Fibroblast of skin of back (primary cell): Measurements from ENCODE around the gene KAZN.

Source experiments
- DNase-seq: peaks from one replicate; pipeline ENCODE4 v3.0.0-alpha.2; 2013

KAZN gene

GRCh38 chr1:15152318-15153183, 554.1 kb downstream of the KAZN start:
- DNase-seq, result peak; percentile 72

DNA sequence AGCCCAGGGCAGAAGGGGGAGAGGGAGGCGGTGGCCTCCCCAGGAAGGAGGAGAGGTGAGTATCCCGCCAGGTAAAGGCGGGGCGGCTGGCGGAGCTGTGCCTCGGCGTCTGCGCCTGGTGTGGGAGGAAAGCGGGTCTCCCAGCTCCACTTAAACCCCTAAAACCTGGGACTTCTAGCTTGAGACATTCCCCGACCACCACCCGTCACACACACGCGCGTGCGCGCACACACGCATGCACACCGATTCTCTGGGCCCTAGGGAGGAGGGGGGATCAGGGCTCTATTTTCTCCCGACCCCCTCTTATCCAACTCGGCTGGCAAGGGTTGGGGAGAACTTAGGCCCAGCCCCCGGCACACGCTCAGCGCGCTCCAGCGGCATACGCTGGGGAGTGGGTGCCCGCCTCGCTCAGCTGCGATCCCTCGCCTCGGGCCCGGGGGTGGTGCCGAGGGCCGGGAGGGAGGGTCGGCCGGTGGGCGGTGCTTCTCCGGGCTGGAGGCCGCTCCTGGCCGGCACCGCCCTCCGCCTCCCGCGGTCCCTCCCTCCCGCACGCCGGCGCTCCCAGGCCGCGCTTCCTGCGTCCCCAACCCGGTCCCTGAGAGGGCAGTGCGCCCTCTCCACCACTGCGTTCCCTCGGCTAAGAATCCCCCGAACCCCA, 554.8 kb downstream of the KAZN start, which contains the start of gene TMEM51:
TMEM51 (plus strand) TSS at position 564 of the 658 bp plus-strand sequence. CDS start 61,341 bp downstream, outside the sequence.
- peak; percentile 45 for DNase-seq

DNA sequence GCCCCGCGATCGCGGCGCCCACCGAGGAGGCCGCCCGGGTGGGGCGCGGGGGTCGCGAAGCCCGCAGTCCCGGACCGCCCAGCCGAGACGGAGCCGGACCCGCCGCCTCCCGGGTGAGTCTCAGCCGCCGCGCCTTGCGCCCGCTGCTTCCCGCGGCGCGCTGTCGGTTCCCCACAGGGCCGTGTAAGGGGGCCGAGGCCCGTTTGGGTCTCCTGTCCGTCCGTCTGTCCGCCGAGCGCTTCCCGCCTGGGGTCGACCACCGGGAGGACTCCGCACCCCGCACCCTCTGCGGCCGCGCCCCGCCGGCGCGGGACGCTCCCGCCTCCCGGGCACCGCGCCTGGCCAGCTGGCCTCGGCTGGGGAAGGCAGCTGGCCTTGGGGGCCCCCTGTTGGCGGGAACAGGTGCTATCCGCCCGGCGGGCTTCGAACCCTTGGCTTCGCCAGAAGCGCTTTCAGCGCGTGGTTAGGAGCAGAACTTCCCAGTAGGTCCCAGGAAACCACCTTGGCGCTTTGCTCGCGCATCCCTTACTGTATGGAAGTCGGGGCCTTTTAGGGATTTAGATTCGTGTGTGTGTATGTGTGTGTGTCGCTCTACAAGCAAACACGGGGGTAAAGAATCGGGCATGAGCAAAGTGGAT, 555.5 kb downstream of the KAZN start:
- DNase-seq, result peak; percentile 42

DNA sequence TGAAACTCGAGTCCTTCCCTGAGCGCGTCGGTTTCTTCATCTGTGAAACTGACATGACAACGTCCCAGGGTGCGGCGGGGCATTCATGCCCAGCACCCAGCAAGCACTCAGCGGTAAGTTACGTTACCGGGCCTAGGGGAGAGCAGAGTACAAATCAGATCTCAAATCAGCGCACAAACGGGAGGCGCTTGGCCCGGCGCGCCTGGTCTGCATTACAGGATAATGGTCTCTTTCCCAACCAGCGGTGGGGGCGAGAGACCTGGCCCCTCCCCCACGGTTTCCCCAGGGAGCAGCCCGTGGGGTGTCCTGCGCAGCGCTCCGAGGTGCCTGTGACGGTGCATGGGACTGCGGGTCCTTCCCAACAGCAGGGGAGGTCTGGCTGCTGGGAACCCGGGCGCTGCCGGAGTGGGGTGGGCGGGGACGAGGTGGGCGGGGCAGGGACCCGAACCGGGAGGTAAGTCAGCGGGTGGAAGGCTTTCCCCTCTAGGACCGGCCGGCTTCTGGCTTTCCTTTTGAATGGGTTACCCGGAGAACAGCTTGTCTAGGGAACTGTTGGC, 556.1 kb downstream of the KAZN start:
- DNase-seq, result no peak

DNA sequence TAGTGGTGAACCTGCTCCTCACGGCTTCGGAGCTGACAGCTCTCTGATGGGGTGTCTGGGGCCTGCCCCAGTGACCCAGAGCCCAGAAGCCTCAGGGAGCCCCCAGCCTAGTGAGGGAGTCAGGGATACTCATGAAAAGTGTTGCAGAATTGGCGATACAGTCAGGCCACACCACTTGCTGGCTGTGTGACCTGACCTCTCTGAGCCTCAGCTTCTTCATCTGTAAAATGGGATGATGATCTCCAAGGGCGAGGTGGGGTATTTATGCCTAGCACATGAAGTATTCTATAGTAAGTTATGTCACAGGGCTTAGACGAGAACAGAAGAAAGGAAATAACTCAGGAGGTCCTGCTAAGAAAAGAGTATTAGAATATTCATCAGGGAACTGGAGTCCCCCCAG, 556.7 kb downstream of the KAZN start:
- DNase-seq, result no peak

DNA sequence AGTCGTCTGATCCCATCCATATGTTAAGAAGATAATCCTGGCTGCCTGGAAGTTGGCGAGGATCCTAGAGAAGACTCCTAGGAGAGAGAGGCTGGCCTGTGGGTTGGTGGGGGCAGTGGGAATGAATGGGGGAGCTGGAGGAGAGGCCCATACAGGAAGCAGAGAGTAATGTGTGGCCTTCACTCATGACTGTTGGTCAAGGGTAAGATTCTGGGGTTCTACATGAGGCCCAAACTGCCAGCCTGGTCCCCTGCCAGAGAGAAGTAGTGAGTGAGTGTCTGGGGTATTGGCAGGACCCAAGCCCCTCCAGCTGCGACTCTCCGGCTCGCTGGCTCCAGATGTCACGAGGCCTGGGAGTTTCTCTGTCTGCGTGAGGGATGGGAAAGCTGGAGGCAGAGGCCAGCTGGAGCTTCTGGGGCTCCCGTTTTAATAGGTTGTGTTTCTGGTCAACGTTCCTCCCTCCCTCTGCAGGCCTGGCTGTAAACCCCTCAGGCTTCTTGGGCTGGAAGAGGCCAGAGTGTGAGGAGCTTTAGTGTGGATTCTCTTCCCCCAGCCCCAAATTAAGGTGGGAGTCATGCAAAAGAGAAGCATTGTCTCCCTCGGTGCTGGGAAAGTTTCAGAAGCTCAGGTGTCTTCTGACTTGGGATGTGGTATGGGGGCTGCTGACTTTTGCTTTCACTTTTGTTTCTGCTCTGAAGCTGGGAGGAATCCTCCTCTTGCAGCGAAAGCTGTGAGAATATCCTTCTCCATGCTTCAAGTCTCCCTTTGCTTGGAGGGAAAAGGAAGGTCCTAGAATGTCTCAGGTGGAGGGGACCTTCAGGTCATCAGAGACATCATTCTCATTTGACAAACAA, 557.6 kb downstream of the KAZN start:
- DNase-seq, result no peak

DNA sequence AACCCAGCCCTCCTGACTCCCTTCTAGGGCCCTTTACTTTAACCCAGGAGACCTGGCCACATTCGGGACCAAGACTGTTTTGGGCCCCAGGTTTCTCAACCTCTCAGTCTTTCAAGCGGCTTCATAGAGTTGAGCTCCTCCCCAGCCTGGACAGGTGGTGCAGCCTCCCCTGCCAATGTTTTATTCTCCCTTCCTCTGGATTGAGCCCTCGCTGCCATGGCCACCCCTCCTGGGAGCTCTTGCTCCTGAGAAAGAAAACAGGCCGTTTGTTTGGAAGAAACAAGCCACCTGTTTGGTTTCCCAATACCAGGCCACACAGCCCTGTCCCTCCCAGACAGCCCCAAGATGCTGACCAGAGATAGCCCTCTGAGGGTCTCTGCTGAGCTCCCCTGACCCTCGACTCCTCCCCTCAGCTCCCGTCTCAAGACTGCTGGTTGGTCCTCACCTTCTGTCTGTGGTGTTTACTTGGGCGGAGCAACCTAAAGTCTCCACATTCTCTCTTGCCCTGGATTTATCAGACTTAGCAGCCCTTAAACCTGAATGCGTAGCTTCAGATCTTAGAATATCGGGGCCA, 558.4 kb downstream of the KAZN start:
- no peak for DNase-seq

- no peak for DNase-seq
Observed at GRCh38 chr1:15157524-15158399, 559.3 kb downstream of the KAZN start.

DNA sequence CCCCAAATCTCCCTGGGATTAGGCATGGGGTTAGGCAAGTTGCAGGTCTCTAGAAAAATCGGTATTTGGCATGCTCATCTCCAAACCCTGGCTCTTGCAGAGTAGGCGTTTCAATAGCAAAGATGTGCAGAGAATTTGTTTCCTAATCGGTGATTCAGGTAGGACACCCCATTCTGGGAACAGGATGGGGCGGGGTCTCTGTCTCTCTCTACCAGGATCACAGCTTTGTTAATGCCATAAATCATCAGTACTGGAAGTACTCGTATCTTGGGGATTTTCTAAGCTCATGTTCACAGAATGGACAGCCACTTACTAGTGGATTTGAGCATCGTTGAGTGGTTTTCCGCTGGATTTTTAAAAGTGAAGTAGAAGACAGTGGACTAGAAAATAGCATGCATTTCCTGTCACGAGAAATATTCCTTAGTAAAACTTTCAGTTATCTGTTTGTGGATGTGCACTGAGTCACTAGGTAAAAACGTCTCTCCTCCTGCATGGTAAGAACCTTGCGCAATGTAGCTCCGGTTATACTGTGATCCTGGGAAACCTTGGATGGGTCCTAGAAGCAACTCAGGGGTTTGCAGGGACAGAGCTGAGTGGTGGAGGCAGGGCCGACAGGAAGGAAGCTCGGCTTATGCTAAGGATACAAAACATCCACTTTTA, 560.2 kb downstream of the KAZN start:
- peak; percentile 41 for DNase-seq

DNA sequence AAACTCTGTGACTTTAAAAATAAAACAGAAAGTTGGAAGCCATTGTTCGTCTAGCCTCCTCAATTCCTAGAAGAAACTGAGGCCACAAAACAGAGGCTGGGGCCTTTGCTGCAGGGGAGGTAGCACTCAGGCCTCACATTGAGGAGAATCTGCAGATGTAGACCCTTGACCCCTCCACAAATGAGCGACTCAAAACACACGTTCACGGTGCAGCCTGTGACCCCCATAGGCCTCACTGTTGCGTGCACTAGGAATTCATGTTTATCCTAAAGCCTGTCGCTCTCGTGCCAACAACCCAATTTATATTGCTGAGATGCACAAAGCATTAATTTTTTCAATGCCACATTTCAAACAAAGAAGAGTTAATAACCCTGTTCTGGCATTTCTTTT, 560.7 kb downstream of the KAZN start:
- DNase-seq, result no peak

DNA sequence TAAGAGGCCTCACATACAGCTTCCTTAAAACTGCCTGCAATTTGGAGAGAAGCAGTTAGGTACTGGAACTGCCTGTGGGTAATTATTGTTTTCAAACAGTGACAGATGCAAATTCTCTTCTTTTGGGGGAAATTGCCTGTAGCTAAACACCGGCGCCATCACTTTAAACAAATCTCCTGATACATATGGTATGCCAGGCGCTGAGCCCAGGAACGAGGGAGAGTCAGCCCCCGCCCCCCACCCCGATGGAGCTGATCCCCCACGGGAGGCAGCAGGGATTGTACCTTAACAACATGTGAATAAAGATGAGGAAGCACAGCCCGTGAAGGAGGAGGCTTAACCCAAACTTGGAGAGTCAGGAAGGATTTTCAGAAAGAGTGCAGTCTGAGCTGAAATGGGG, 562.1 kb downstream of the KAZN start:
- DNase-seq, result no peak

GRCh38 chr1:15167386-15167785, 568.9 kb downstream of the KAZN start:
- DNase-seq, result no peak
